HG02970 (cell line): ENCODE data around the gene FOXF1.

Source experiments
- ATAC-seq: cut with Tn5 transposase; IDR thresholded peaks from one replicate; pipeline ENCODE4 v1.9.1; 2021; ENCODE audit warnings: mild to moderate bottlenecking, moderate library complexity, moderate number of reproducible peaks; ENCODE audit not compliant: unreplicated experiment, low FRiP score

Gene FOXF1

GRCh38 chr16:86531641-86532525 lies 21.6 kb downstream of the FOXF1 start:
- no peak for ATAC-seq

- no peak for ATAC-seq
Measured at GRCh38 chr16:86532526-86532815, 22.1 kb downstream of the FOXF1 start.

- no peak for ATAC-seq
Measured at GRCh38 chr16:86533076-86533475, 22.7 kb downstream of the FOXF1 start.

GRCh38 chr16:86533767-86534351 lies 23.5 kb downstream of the FOXF1 start:
- ATAC-seq, result no peak

DNA sequence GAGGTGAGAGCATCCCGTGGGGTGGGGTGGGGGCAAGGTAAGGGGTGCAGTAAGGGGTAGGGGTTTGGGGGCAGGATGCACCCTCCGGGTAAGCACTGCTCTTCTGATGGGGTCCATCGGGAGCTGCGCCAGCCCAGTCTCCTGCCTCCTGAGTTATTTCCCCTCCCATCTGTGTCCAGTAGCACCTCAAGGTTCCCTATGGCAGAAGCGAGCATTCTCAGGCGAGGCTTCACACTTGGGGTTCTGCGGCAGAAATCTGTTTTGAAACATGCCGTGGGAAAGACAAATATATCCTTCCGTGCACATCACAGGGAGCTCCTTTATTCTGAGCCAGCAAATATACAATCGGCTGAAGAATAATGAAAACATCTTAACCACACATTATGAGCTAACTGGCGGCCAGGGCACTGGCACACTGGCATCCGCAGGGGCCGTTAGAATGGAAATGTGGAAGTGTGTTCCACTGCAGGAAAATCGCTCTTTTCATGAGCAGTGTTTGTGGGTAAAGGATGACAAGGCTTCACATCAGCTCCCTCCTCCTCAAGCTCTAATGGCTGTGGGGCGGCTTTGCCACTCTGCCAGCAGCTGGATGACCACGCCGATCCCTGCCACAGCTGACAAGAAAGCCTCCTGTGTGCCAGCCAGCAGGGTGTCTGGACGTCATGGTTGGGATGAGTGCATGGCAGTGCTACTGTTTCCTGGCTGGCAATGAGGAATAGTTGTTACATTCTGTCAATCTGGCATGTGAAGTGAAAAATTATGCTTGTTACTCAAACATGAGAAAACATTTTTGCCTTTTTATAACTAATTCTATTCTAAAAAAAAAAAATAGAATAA lies 24.7 kb downstream of the FOXF1 start:
- no peak for ATAC-seq

GRCh38 chr16:86536621-86537020 lies 26.3 kb downstream of the FOXF1 start:
- no peak for ATAC-seq

- ATAC-seq, result no peak
Measured at GRCh38 chr16:86537486-86537885, 27.2 kb downstream of the FOXF1 start.

DNA sequence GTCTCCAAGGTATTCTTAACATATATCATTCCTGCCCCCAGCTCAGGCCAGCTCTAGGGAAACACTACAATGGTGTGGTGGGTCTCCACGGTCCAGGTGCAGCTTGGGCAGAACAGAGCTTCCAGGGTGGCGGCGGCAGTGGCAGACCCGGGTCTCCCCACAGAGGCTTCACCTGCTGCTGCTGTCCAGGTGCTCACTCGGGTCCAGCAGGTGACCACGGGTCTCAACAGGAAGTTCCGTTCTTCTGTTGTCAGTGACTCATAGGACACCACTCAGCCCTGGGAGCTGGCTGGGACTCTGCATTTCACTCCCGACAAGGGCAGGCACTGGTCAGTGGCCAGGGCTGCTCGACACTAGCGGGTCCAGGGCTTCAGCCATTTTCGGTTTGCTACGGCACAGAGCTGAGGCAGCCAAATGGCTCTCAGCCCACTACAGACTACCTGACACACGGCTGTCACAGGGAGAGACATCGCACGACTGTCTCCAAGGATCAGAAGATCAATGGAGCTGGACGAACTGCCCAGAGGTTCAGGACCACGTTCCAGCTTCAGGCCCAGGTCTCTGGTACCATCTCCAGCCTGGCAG lies 28.0 kb downstream of the FOXF1 start:
- no peak for ATAC-seq

DNA sequence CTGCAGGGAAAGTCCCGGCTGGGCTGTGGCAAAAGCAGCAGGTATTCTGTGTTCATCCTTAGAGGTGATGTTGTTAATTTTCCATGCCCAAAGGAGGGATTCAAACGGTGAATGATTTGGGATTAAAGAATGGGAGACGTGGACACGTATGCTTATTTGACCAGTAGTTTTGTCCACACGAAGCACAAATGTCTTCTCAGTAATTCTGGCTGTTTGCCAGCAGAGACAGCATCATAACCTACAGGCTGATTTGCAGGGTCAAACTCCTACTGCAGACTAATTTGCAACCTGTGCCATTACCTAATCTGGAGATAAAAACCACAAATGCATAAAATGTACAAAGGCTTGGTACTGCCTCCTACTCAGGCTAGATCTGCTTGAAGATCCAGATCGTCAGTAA lies 30.6 kb downstream of the FOXF1 start:
- no peak for ATAC-seq

GRCh38 chr16:86541560-86541959 lies 31.2 kb downstream of the FOXF1 start:
- no peak for ATAC-seq

GRCh38 chr16:86542756-86543750 lies 32.7 kb downstream of the FOXF1 start:
- ATAC-seq, result no peak

- no peak for ATAC-seq
Measured at GRCh38 chr16:86545481-86545880, 35.2 kb downstream of the FOXF1 start.

DNA sequence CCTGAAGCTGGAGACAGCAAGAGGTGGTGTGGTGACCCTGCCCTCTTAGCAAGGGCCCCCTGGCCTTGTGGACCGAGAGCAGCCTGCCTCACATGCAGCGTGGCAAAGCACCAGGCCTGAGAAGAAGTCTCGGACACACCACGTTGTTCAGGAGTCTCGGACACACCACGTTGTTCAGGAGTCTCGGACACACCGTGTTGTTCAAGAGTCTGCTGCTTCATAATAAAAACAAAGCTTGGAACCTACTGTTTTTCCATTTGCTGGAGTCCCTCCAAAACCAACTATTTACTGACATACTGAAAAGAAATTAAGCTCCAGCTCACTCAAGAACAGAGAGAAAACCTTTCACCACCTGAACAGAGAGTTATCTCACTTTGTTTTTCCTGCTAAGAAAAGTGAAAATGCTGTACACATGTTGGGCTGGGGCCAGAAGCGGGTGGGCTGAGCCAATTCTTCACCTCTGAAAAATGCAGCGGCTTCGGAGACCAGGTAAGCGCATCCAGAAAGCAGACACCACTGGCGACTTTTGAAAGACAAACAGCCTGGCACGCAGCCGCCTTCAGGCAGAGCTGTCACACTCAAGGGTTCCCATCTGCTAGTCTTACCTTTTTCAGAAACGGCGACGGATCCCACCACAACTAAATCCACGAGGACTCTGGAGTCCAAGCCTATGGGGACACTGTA lies 35.8 kb downstream of the FOXF1 start:
- ATAC-seq, result no peak

GRCh38 chr16:86546638-86547013 lies 36.3 kb downstream of the FOXF1 start:
- ATAC-seq, result no peak

DNA sequence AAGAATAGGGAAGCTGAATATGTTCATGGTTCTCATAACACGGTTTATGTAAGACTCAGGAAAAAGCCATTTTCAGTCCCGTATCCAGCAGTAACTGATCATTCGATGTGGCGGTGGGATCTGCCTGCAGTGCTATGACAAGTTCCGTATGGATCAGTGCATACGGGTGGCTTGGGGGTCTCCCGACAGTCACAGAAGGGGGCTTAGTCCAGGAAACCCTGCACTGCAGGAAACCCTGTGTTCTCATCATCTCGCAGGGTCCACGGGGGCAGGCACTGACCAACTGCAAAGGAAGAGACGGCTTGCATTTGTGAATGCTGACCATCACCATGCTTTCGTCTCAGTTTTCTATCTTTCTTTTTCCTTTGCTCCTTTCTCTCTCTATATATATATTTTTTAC lies 37.0 kb downstream of the FOXF1 start:
- no peak for ATAC-seq

DNA sequence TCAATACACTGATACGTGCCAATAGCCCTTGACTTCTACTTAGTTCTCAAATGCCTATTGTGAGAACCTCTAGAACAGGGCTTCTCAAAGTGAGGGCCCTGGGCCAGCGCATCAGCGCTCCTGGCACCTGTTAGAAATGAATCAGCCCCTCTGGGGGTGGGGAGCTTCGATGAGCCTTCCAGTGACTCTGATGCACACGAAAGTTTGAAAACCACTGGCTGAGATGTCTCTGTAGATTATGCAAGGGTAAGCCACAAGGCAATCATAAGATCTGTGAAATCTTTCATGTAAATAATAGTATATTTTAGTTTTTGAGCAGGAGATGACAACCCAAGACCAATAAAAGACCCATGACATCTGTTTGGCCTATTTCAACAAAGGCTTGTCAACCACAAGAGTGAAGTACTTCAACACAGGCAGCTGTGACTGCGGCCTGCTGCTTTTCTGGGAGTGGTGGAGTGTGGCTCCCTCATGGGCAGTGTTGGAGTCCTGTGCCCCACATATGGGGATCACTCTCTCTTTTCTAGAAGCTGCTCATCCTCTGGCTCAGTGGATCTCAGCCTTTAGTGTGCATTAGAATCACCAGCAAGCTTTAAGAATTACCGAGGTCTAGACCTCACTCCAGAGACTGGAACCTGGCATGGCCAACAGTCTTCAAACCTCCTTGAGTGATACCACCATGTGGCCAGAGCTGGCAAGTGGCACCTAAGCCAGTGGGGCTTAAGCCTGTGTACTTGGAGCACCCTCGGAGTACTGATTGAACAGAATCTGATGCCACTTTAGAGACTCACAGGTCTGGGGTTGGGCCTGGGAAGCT lies 39.0 kb downstream of the FOXF1 start:
- ATAC-seq, result no peak

DNA sequence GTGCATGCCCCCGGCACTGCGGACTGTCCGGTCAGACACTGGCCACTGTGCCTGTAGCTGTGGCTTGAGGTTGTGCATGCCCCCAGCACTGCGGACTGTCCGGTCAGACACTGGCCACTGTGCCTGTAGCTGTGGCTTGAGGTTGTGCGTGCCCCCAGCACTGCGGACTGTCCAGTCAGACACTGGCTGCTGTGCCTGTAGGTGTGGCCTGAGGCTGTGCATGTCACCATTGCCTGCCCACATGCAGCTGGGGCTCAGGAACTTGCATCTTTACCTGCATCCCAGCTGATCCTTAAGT lies 39.5 kb downstream of the FOXF1 start:
- ATAC-seq, result no peak

DNA sequence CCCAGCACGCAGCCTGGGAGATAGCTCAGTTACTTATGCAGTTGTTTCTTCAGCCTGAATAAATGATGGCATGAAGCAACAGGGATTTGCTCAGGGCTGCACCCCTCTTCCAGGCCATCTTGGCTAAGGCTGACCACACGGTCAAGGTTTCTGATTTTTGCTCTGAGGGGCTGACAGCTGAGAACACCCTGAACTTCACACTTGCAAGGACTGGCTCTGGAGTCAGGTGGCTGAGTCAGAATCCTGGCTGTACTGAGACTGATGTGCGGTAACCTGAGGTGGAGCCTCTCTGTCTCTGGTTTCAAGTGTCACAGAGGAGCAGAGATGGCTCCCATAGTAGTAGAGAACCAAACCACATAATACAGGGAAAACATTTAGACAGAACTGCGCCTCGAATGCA lies 40.0 kb downstream of the FOXF1 start:
- ATAC-seq, result no peak

GRCh38 chr16:86553356-86553755 lies 43.0 kb downstream of the FOXF1 start:
- ATAC-seq, result no peak
